HEK293 (cell line): ENCODE measurements around the gene PIK3R2.

Source experiments
- CTCF ChIA-PET: fragments of 350-600 bp; formaldehyde crosslinking; extraction: SDS; loops from one replicate; lab custom pipeline; 2021; ENCODE audit warnings: antibody characterized with exemption; lab: Yijun Ruan, JAX
- POLR2A ChIA-PET: fragments of 300-600 bp; formaldehyde crosslinking; extraction: SDS; loops from one replicate; lab custom pipeline; 2020; ENCODE audit warnings: antibody characterized with exemption, inconsistent platforms; lab: Yijun Ruan, JAX
- H3K27ac ChIP-seq: fragments of 200-500 bp; sonication (Bioruptor generic); 2 replicates; pipeline ENCODE4 v1.5.1; 2014; ENCODE audit warnings: low read depth, low read length, control low read depth, inconsistent platforms; ENCODE audit errors: extremely low read depth
- H3K36me3 ChIP-seq, 2 experiments: fragments of 200-500 bp in 1 of 2; sonication (Bioruptor generic) in 1 of 2; 1 replicate in 1 of 2; 2 replicates in 1 of 2; pipeline ENCODE4 v1.5.1; 2014 to 2017; ENCODE audit warnings: inconsistent platforms in 2 of 2, low read length in 2 of 2; ENCODE audit not compliant: control insufficient read depth in 2 of 2, insufficient read depth in 1 of 2
- H3K4me1 ChIP-seq: fragments of 200-500 bp; sonication (Bioruptor generic); 2 replicates; pipeline ENCODE4 v1.5.1; 2014; ENCODE audit warnings: mild to moderate bottlenecking, low read length, inconsistent platforms; ENCODE audit not compliant: control insufficient read depth, insufficient read depth
- H3K4me3 ChIP-seq: 2 replicates; pipeline ENCODE4 v1.5.1; 2011; ENCODE audit warnings: low read depth, mild to moderate bottlenecking, control low read depth, low read length, moderate library complexity
- H3K9me3 ChIP-seq: fragments of 200-500 bp; sonication (Bioruptor generic); 2 replicates; pipeline ENCODE4 v1.5.1; 2014; ENCODE audit warnings: low read depth, low read length, inconsistent platforms; ENCODE audit not compliant: control insufficient read depth, insufficient read depth
- EGR2 ChIP-seq: fragments of 450-650 bp; formaldehyde crosslinking; IDR thresholded peaks from 2 replicates; pipeline ENCODE4 v1.5.1; 2016; ENCODE audit warnings: low read depth, missing biosample characterization, missing genetic modification characterization
- GLIS1 ChIP-seq: fragments of 450-650 bp; formaldehyde crosslinking; IDR thresholded peaks from 2 replicates; pipeline ENCODE4 v1.5.1; 2016; ENCODE audit warnings: missing biosample characterization, missing genetic modification characterization
- GLIS2 ChIP-seq: fragments of 450-650 bp; formaldehyde crosslinking; IDR thresholded peaks from 2 replicates; pipeline ENCODE4 v1.5.1; 2016; ENCODE audit warnings: missing biosample characterization, missing genetic modification characterization
- IKZF3 ChIP-seq: fragments of 450-650 bp; IDR thresholded peaks from 2 replicates; pipeline ENCODE4 v1.5.0; 2018; ENCODE audit warnings: missing biosample characterization, mild to moderate bottlenecking, missing genetic modification characterization, moderate library complexity
- KLF8 ChIP-seq: fragments of 450-650 bp; formaldehyde crosslinking; IDR thresholded peaks from 2 replicates; pipeline ENCODE4 v1.5.1; 2016; ENCODE audit warnings: missing biosample characterization, missing genetic modification characterization
- PRDM10 ChIP-seq: fragments of 450-650 bp; formaldehyde crosslinking; IDR thresholded peaks from 2 replicates; pipeline ENCODE4 v1.5.1; 2016; ENCODE audit warnings: missing biosample characterization, missing genetic modification characterization
- SP2 ChIP-seq: fragments of 450-650 bp; formaldehyde crosslinking; IDR thresholded peaks from 2 replicates; pipeline ENCODE4 v1.5.1; 2016; ENCODE audit warnings: missing biosample characterization, missing genetic modification characterization
- SP7 ChIP-seq: fragments of 450-650 bp; formaldehyde crosslinking; IDR thresholded peaks from 2 replicates; pipeline ENCODE4 v1.5.1; 2016; ENCODE audit warnings: missing biosample characterization, missing genetic modification characterization
- TRIM28 ChIP-seq: IDR thresholded peaks from 2 replicates; pipeline ENCODE4 v1.6.1; 2011; ENCODE audit warnings: low read length, control low read depth, borderline replicate concordance
- WT1 ChIP-seq: fragments of 450-650 bp; formaldehyde crosslinking; IDR thresholded peaks from 2 replicates; pipeline ENCODE4 v1.5.1; 2016; ENCODE audit warnings: missing biosample characterization, missing genetic modification characterization
- ZFP3 ChIP-seq: fragments of 450-650 bp; formaldehyde crosslinking; IDR thresholded peaks from 2 replicates; pipeline ENCODE4 v1.5.1; 2016; ENCODE audit warnings: low read depth, missing biosample characterization, missing genetic modification characterization
- ZFP69B ChIP-seq: fragments of 450-650 bp; formaldehyde crosslinking; IDR thresholded peaks from 2 replicates; pipeline ENCODE4 v1.5.1; 2016; ENCODE audit warnings: missing biosample characterization, missing genetic modification characterization
- ZNF146 ChIP-seq: fragments of 450-650 bp; formaldehyde crosslinking; IDR thresholded peaks from 2 replicates; pipeline ENCODE4 v1.5.1; 2016; ENCODE audit warnings: missing biosample characterization, missing genetic modification characterization
- ZNF148 ChIP-seq: fragments of 450-650 bp; formaldehyde crosslinking; IDR thresholded peaks from 2 replicates; pipeline ENCODE4 v1.5.0; 2017; ENCODE audit warnings: missing biosample characterization, missing genetic modification characterization, borderline replicate concordance
- ZNF239 ChIP-seq: fragments of 450-650 bp; formaldehyde crosslinking; IDR thresholded peaks from 2 replicates; pipeline ENCODE4 v1.5.1; 2016; ENCODE audit warnings: missing biosample characterization, missing genetic modification characterization
- ZNF280C ChIP-seq: fragments of 450-650 bp; formaldehyde crosslinking; IDR thresholded peaks from 2 replicates; pipeline ENCODE4 v1.5.1; 2016; ENCODE audit warnings: missing biosample characterization, missing genetic modification characterization
- ZNF311 ChIP-seq: fragments of 450-650 bp; formaldehyde crosslinking; IDR thresholded peaks from 2 replicates; pipeline ENCODE4 v1.5.1; 2017; ENCODE audit warnings: missing biosample characterization, missing genetic modification characterization, borderline replicate concordance
- ZNF426 ChIP-seq: fragments of 450-650 bp; formaldehyde crosslinking; IDR thresholded peaks from 2 replicates; pipeline ENCODE4 v1.5.1; 2017; ENCODE audit warnings: missing biosample characterization, missing genetic modification characterization, mild to moderate bottlenecking, inconsistent platforms, moderate library complexity
- ZNF433 ChIP-seq: fragments of 450-650 bp; formaldehyde crosslinking; IDR thresholded peaks from 2 replicates; pipeline ENCODE4 v1.5.1; 2016; ENCODE audit warnings: missing biosample characterization, missing genetic modification characterization, low read depth
- ZNF488 ChIP-seq: fragments of 450-650 bp; formaldehyde crosslinking; IDR thresholded peaks from 2 replicates; pipeline ENCODE4 v1.5.1; 2016; ENCODE audit warnings: missing biosample characterization, missing genetic modification characterization
- ZNF510 ChIP-seq: fragments of 450-650 bp; formaldehyde crosslinking; IDR thresholded peaks from 2 replicates; pipeline ENCODE4 v1.5.1; 2018; ENCODE audit warnings: mild to moderate bottlenecking, missing genetic modification characterization, missing biosample characterization; ENCODE audit not compliant: insufficient replicate concordance
- ZNF521 ChIP-seq: fragments of 450-650 bp; formaldehyde crosslinking; IDR thresholded peaks from 2 replicates; pipeline ENCODE4 v1.5.1; 2017; ENCODE audit warnings: missing biosample characterization, mild to moderate bottlenecking, missing genetic modification characterization
- ZNF549 ChIP-seq: fragments of 450-650 bp; IDR thresholded peaks from 2 replicates; pipeline ENCODE4 v1.5.1; 2018; ENCODE audit warnings: missing biosample characterization, missing genetic modification characterization, mild to moderate bottlenecking, inconsistent platforms, moderate library complexity
- ZNF645 ChIP-seq: fragments of 450-650 bp; formaldehyde crosslinking; IDR thresholded peaks from 2 replicates; pipeline ENCODE4; 2016; ENCODE audit warnings: missing biosample characterization, missing genetic modification characterization
- ZNF692 ChIP-seq: fragments of 450-650 bp; formaldehyde crosslinking; IDR thresholded peaks from 2 replicates; pipeline ENCODE4 v1.5.1; 2016; ENCODE audit warnings: missing biosample characterization, missing genetic modification characterization
- ZNF768 ChIP-seq: fragments of 450-650 bp; formaldehyde crosslinking; IDR thresholded peaks from 2 replicates; pipeline ENCODE4 v1.5.1; 2018; ENCODE audit warnings: missing biosample characterization, mild to moderate bottlenecking, missing genetic modification characterization

The PIK3R2 gene

GRCh38 chr19:18194554-18195238, 41.7 kb downstream of the PIK3R2 start:
- ChIA-PET CTCF (interaction anchor here (0.5 to 1.4 kb wide), 4 partner anchors 9 to 60 kb away, joined by 3 to 4 read pairs (median 3); a partner anchor contains a TSS), POLR2A (interaction anchor here (0.6 to 0.7 kb wide), 5 partner anchors 22 to 170 kb away, joined by 3 to 5 read pairs (median 3); a partner anchor contains a TSS)
- Histone ChIP-seq H3K4me3 (no peak overlapping the region), H3K36me3 (peaks cover 3 to 24% of the 10 kb centered on the region in 2 experiments; a peak in 2 of 3 replicates), H3K9me3 (no peaks in the 10 kb centered on the region), H3K4me1 (no peaks in the 10 kb centered on the region), H3K27ac (no peak overlapping the region)
- TF ChIP-seq ZFP69B (tag by site-specific recombination) (no peak), WT1 (tag by site-specific recombination) (no peak), ZNF510 (tag by site-specific recombination) (no peak), SP2 (tag by site-specific recombination) (peak; percentile 67), PRDM10 (tag by site-specific recombination) (0 out of 2 replicates have a peak, but pooled peaks have one; percentile 4), IKZF3 (tag by site-specific recombination) (no peak), GLIS1 (peak; percentile 92), ZNF768 (tag by site-specific recombination) (no peak), ZNF645 (no peak), ZNF549 (tag by site-specific recombination) (no peak), ZNF280C (tag by site-specific recombination) (no peak), ZNF433 (tag by site-specific recombination) (no peak), SP7 (no peak), KLF8 (tag by site-specific recombination) (no peak), ZNF692 (no peak), ZNF239 (tag by site-specific recombination) (no peak), ZNF521 (tag by site-specific recombination) (no peak), GLIS2 (tag by site-specific recombination) (peak; percentile 69), ZFP3 (tag by site-specific recombination) (no peak), TRIM28 (no peak), EGR2 (tag by site-specific recombination) (peak; percentile 50), ZNF426 (tag by site-specific recombination) (no peak), ZNF146 (no peak), ZNF488 (no peak), ZNF148 (tag by site-specific recombination) (no peak), ZNF311 (tag by site-specific recombination) (no peak)
